H9 (cell line): ENCODE measurements around the gene FAM43B. TPM values are rescaled to one million over a fixed set of nuclear protein-coding genes. Genes with fewer than 3 reads are reported as not detected.
A peak's percentile ranks its signal among the peaks of the same experiment; 100 is the strongest.

Experiments used
- DNase-seq: peaks from one replicate; pipeline ENCODE4 v3.0.0-alpha.2; 2017
- H2AFZ ChIP-seq: one replicate; pipeline ENCODE4 v1.6.1; 2013; ENCODE audit warnings: mild to moderate bottlenecking, low read length, control low read depth, moderate library complexity
- H2AK5ac ChIP-seq: 2 replicates; pipeline ENCODE4 v1.6.1; 2013; ENCODE audit warnings: low read length, control low read depth, mixed read lengths; ENCODE audit not compliant: insufficient read length
- H2BK120ac ChIP-seq: one replicate; pipeline ENCODE4 v1.6.1; 2013; ENCODE audit warnings: low read depth, mild to moderate bottlenecking, low read length, control low read depth, inconsistent platforms; ENCODE audit not compliant: poor library complexity, severe bottlenecking
- H2BK12ac ChIP-seq: 2 replicates; pipeline ENCODE4 v1.6.1; 2013; ENCODE audit warnings: low read length, control low read depth, mixed read lengths, low read depth; ENCODE audit not compliant: insufficient read length
- H2BK15ac ChIP-seq: 2 replicates; pipeline ENCODE4 v1.6.1; 2013; ENCODE audit warnings: low read depth, low read length, control low read depth
- H2BK20ac ChIP-seq: one replicate; pipeline ENCODE4 v1.6.1; 2013; ENCODE audit warnings: low read depth, mild to moderate bottlenecking, low read length, control low read depth, inconsistent platforms; ENCODE audit not compliant: poor library complexity, severe bottlenecking
- H2BK5ac ChIP-seq: 2 replicates; pipeline ENCODE4 v1.6.1; 2013; ENCODE audit warnings: low read length, control low read depth, mixed read lengths; ENCODE audit not compliant: insufficient read length
- H3K14ac ChIP-seq: 2 replicates; pipeline ENCODE4 v1.6.1; 2013; ENCODE audit warnings: low read length, control low read depth; ENCODE audit not compliant: insufficient read depth
- H3K18ac ChIP-seq: 2 replicates; pipeline ENCODE4 v1.6.1; 2013; ENCODE audit warnings: low read depth, mild to moderate bottlenecking, mixed read lengths, low read length, control low read depth; ENCODE audit not compliant: insufficient read length
- H3K23ac ChIP-seq: 2 replicates; pipeline ENCODE4 v1.6.1; 2013; ENCODE audit warnings: low read length, control low read depth, mixed read lengths, low read depth; ENCODE audit not compliant: insufficient read length
- H3K23me2 ChIP-seq: 2 replicates; pipeline ENCODE4 v1.6.1; 2013; ENCODE audit warnings: low read depth, mild to moderate bottlenecking, mixed read lengths, low read length, control low read depth; ENCODE audit not compliant: insufficient read length, poor library complexity, severe bottlenecking
- H3K27ac ChIP-seq: 2 replicates; pipeline ENCODE4 v1.5.1; 2013; ENCODE audit warnings: low read length, control low read depth, mixed read lengths, low read depth; ENCODE audit not compliant: insufficient read length
- H3K27me3 ChIP-seq: 2 replicates; pipeline ENCODE4 v1.6.1; 2013; ENCODE audit warnings: low read length, control low read depth, inconsistent platforms; ENCODE audit not compliant: insufficient read depth
- H3K4ac ChIP-seq: 2 replicates; pipeline ENCODE4 v1.6.1; 2013; ENCODE audit warnings: low read depth, mild to moderate bottlenecking, control low read depth, inconsistent platforms, low read length, moderate library complexity
- H3K4me1 ChIP-seq: 2 replicates; pipeline ENCODE4 v1.6.1; 2013; ENCODE audit warnings: low read length, control low read depth, inconsistent platforms; ENCODE audit not compliant: insufficient read depth
- H3K4me2 ChIP-seq: 2 replicates; pipeline ENCODE4 v1.6.1; 2013; ENCODE audit warnings: low read length, control low read depth, mixed read lengths; ENCODE audit not compliant: insufficient read length, insufficient read depth
- H3K56ac ChIP-seq: 2 replicates; pipeline ENCODE4 v1.6.1; 2013; ENCODE audit warnings: low read depth, mild to moderate bottlenecking, mixed read lengths, low read length, control low read depth; ENCODE audit not compliant: insufficient read length
- H3K79me1 ChIP-seq: 2 replicates; pipeline ENCODE4 v1.6.1; 2013; ENCODE audit warnings: low read depth, mild to moderate bottlenecking, moderate library complexity, low read length, control low read depth, inconsistent platforms; ENCODE audit not compliant: insufficient read depth, poor library complexity, severe bottlenecking
- H3K79me2 ChIP-seq: 2 replicates; pipeline ENCODE4 v1.6.1; 2013; ENCODE audit warnings: low read length, control low read depth, inconsistent platforms; ENCODE audit not compliant: insufficient read depth
- H3K9ac ChIP-seq: 2 replicates; pipeline ENCODE4 v1.6.1; 2013; ENCODE audit warnings: low read length, control low read depth, mixed read lengths; ENCODE audit not compliant: insufficient read length; ENCODE audit errors: extremely low read depth
- H3K9me3 ChIP-seq: one replicate; pipeline ENCODE4 v1.6.1; 2013; ENCODE audit warnings: low read depth, low read length, inconsistent platforms; ENCODE audit not compliant: control insufficient read depth
- H3T11ph ChIP-seq: one replicate; pipeline ENCODE4 v1.6.1; 2013; ENCODE audit warnings: mild to moderate bottlenecking, low read length, control low read depth, inconsistent platforms
- H4K20me1 ChIP-seq: one replicate; pipeline ENCODE4 v1.6.1; 2013; ENCODE audit not compliant: control insufficient read depth, insufficient read length, insufficient read depth
- H4K5ac ChIP-seq: 2 replicates; pipeline ENCODE4 v1.6.1; 2013; ENCODE audit warnings: low read depth, mild to moderate bottlenecking, mixed read lengths, low read length, control low read depth; ENCODE audit not compliant: insufficient read length
- H4K8ac ChIP-seq: replicated peaks from 2 replicates; pipeline ENCODE4 v1.6.1; 2013; ENCODE audit warnings: low read length, control low read depth, mixed read lengths, low read depth; ENCODE audit not compliant: insufficient read length
- H4K91ac ChIP-seq: 2 replicates; pipeline ENCODE4 v1.6.1; 2013; ENCODE audit warnings: low read depth, mild to moderate bottlenecking, moderate library complexity, mixed read lengths, low read length, control low read depth; ENCODE audit not compliant: insufficient read length
- H3K27ac Mint-ChIP-seq, 3 experiments: 2 replicates in 2 of 3; 3 replicates in 1 of 3; pipeline ENCODE4 v1.8.0; 2020 to 2021; ENCODE audit warnings: mixed read lengths in 3 of 3, mild to moderate bottlenecking in 1 of 3, moderate library complexity in 1 of 3
- H3K27me3 Mint-ChIP-seq: 2 replicates; pipeline ENCODE4 v1.8.0; 2021; ENCODE audit warnings: low read depth, mild to moderate bottlenecking, moderate library complexity, mixed read lengths
- H3K36me3 Mint-ChIP-seq, 3 experiments: 2 replicates in 2 of 3; 3 replicates in 1 of 3; pipeline ENCODE4 v1.8.0; 2020 to 2021; ENCODE audit warnings: low read depth in 3 of 3, mixed read lengths in 3 of 3; ENCODE audit not compliant: insufficient read depth in 1 of 3
- H3K4me1 Mint-ChIP-seq, 2 experiments: 2 replicates each; pipeline ENCODE4 v1.8.0; 2020; ENCODE audit warnings: mixed read lengths in 2 of 2
- H3K4me3 Mint-ChIP-seq, 2 experiments: 2 replicates in 1 of 2; 3 replicates in 1 of 2; pipeline ENCODE4 v1.8.0; 2020 to 2021; ENCODE audit warnings: mild to moderate bottlenecking in 2 of 2, mixed read lengths in 2 of 2, moderate library complexity in 1 of 2
- H3K9me3 Mint-ChIP-seq, 2 experiments: 2 replicates in 1 of 2; 3 replicates in 1 of 2; pipeline ENCODE4 v1.8.0; 2020; ENCODE audit warnings: mild to moderate bottlenecking in 2 of 2, mixed read lengths in 2 of 2, moderate library complexity in 1 of 2
- WGBS: extraction: QIAGEN DNeasy Blood & Tissue Kit; methylation state at CpG from one replicate; pipeline ENCODE4 v1.1.7; 2013; ENCODE audit warnings: missing lambda C conversion rate, low lambda C conversion rate, mixed read lengths; ENCODE audit not compliant: insufficient read length; ENCODE audit errors: extremely low coverage; 5-methylcytosine and 5-hydroxymethylcytosine counted together
- total RNA-seq: library from RNA; stranded (reverse); gene quantifications from 2 replicates; pipeline ENCODE4 v1.2.1, GENCODE V29; 2021
- TF ChIP-seq, protein P1 (sequence below): fragments of 200-600 bp; sonication (generic); conservative IDR thresholded peaks from 3 replicates; pipeline ENCODE4 v1.8.0; 2021; ENCODE audit warnings: antibody characterized with exemption, mild to moderate bottlenecking

The FAM43B gene
- total RNA-seq, 1 experiment from 2014 or later, result 0.22 TPM

DNA sequence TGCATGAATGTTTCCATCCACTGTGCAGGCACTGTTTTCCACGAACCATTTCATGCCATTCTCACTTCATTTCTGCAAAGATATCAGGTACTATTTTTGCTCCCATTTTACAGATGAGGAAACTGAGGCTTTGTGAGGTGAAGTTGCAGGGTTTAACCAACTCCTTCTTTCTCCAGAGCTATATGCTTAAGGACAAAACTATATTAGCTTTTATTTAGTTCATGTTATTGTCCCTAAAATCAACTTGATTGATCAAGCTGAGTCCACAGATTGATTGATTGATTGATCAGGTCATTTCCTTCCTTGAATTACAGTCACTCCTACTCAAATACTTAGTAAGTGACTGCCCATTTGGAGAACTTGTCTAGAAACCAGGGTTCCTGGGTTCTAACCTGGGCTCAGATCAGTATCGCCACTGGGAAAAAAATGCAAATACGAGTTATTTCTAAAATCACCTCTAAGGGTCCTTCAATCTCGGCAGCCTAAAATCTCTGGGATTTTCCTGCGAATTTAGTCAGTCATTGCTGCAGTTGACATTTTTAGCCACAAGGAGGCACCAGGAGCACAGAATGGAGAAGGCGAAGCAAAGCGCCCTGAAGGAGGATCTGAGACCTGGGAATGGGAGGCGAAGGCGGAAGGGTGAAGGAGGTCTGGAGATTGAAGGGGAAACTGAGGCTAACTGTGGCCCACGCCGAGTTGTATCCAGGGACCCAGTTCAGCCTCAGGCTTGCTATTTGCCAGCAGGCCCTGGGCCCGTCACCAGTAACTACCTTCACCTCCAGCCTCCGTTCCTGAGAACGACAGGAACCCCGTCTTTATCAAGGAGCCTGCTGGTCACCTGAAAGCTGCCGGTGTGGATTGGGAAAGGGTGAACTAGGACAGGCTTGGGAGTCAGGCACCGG, 30.2 kb upstream of the FAM43B start:
- Histone ChIP-seq H3K79me1 (no peaks in the 10 kb centered on the region), H4K20me1 (no peaks in the 10 kb centered on the region), H3K4me2 (peak overlapping the region; percentile 39), H3K4me1 (no peaks in the 10 kb centered on the region), H2AFZ (no peak overlapping the region), H2BK5ac (no peak overlapping the region), H4K5ac (no peak overlapping the region), H2AK5ac (no peak overlapping the region), H3K23ac (no peak overlapping the region), H3K27ac (no peak overlapping the region), H4K91ac (no peak overlapping the region), H4K8ac (no peak overlapping the region), H2BK120ac (no peak overlapping the region), H3K14ac (no peak overlapping the region), H3K9me3 (no peaks in the 10 kb centered on the region), H3K9ac (no peak overlapping the region), H3K18ac (no peak overlapping the region), H3K23me2 (peaks cover 4% of the 10 kb centered on the region), H3K79me2 (no peaks in the 10 kb centered on the region), H3K27me3 (no peaks in the 10 kb centered on the region; the same call in 1 of the 2 replicates), H2BK20ac (no peak overlapping the region), H3T11ph (no peak overlapping the region), H2BK12ac (no peak overlapping the region), H3K56ac (no peak overlapping the region), H3K4ac (no peak overlapping the region), H2BK15ac (no peak overlapping the region)
- Mint-ChIP-seq H3K27ac (no peak overlapping the region), H3K36me3 (no peaks in the 10 kb centered on the region), H3K4me1 (peaks cover 4 to 5% of the 10 kb centered on the region in 2 experiments; a peak in 2 of 4 replicates), H3K4me3 (peak overlapping the region in 1 of 2 experiments; percentile 44; a peak in 2 of 5 replicates), H3K27me3 (peaks cover 64% of the 10 kb centered on the region), H3K9me3 (no peaks in the 10 kb centered on the region)
- no CpG with 5 or more reads among the region's 17 CpGs for WGBS
- TF ChIP-seq, protein P1, sequence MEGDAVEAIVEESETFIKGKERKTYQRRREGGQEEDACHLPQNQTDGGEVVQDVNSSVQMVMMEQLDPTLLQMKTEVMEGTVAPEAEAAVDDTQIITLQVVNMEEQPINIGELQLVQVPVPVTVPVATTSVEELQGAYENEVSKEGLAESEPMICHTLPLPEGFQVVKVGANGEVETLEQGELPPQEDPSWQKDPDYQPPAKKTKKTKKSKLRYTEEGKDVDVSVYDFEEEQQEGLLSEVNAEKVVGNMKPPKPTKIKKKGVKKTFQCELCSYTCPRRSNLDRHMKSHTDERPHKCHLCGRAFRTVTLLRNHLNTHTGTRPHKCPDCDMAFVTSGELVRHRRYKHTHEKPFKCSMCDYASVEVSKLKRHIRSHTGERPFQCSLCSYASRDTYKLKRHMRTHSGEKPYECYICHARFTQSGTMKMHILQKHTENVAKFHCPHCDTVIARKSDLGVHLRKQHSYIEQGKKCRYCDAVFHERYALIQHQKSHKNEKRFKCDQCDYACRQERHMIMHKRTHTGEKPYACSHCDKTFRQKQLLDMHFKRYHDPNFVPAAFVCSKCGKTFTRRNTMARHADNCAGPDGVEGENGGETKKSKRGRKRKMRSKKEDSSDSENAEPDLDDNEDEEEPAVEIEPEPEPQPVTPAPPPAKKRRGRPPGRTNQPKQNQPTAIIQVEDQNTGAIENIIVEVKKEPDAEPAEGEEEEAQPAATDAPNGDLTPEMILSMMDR, result peak; percentile 91
- peak; percentile 78 for DNase-seq
